C1 segment of cervical spinal cord (tissue), 14 donors: ENCODE data around the gene DAZAP1.

Experiments used
- DNase-seq, 14 donors: peaks; one replicate each; lab custom pipeline; 2025; lab: John Stamatoyannopoulos, UW

Gene DAZAP1

DNA sequence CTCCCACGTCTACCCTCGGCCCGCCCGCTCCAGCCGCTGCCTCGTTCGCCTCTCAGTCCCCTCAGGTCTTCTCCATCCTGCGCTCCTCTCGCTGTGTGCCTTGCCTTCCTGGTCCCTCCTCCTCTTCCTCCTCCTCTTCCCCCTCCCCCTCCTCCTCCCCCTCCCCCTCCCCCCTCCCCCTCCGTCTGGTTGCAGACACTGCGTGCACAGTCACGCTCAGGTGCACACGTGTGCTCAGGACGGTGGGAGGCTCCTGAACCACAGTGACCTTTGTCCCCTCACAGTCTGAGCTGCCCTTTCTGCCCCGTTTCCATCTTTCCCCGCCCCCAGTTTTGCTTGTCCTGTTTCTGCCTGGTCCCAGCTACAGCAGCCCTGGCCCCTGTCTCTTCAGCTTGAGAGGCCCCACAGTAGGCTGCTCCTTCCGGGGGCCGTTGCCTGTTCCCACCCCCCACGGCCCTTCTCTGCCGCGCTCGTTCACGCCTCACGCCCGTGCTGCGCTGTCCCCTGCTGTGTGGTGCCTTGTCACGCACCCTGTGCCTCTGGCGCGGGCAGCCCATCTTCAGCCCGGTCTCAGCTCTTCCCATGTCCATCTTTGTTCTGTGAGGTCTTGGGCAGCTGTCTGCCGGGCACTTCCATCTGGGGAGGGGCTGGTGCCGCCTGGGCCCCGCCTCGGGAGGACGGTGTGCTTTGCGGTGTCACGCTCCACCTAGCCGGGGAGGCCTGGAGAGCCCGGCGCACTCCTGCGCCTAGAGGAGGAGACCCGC lies 17.0 kb downstream of the DAZAP1 start:
- DNase-seq, result no peak

GRCh38 chr19:1425102-1425837 lies 17.9 kb downstream of the DAZAP1 start:
- DNase-seq, result no peak

GRCh38 chr19:1425902-1426301 lies 18.5 kb downstream of the DAZAP1 start:
- no peak for DNase-seq

DNA sequence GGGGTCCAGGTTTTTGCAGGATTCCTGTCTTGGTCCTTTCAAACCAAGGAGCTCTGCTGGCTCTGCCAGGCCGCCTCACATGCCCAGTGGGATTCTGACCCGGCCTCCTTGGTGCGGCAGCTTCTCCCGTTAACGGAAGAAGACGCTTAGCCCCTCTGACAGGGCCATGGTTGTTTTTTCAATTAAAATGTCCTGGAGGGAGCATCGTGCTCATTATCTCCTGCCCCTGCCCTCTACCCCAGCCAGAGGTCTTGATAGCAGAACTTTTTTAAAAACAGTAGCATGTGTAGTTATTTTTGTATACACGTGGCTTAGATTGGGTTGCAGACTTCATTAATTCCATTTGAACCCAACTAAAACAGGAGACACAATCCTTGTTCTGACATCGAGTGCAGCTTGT lies 19.4 kb downstream of the DAZAP1 start:
- no peak for DNase-seq

- DNase-seq, result peak in 1 of 14 donors; percentile 18
Measured at GRCh38 chr19:1427221-1427920, 20.0 kb downstream of the DAZAP1 start.

GRCh38 chr19:1428738-1429391 lies 21.5 kb downstream of the DAZAP1 start:
- DNase-seq, result peak in 1 of 14 donors; percentile 72

GRCh38 chr19:1429750-1430149 lies 22.4 kb downstream of the DAZAP1 start:
- no peak for DNase-seq

DNA sequence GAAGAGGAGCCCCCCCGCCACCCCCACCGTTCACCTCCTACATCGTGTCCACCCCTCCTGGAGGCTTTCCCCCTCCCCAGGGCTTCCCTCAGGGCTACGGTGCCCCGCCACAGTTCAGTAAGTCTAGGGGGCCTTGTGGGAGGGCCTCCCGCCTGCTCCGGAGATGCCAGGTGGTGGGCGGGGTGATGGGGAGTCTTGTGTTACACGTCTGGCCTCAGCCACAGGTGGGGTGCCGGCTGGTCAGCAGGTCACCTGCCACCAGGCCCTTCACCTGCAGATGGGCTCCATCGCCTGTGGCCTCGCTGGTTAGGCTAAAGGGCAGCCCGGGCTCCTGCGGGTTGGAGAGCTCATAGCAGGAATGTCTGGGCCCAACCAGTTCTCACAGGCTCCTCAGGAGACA lies 22.9 kb downstream of the DAZAP1 start:
- no peak for DNase-seq

DNA sequence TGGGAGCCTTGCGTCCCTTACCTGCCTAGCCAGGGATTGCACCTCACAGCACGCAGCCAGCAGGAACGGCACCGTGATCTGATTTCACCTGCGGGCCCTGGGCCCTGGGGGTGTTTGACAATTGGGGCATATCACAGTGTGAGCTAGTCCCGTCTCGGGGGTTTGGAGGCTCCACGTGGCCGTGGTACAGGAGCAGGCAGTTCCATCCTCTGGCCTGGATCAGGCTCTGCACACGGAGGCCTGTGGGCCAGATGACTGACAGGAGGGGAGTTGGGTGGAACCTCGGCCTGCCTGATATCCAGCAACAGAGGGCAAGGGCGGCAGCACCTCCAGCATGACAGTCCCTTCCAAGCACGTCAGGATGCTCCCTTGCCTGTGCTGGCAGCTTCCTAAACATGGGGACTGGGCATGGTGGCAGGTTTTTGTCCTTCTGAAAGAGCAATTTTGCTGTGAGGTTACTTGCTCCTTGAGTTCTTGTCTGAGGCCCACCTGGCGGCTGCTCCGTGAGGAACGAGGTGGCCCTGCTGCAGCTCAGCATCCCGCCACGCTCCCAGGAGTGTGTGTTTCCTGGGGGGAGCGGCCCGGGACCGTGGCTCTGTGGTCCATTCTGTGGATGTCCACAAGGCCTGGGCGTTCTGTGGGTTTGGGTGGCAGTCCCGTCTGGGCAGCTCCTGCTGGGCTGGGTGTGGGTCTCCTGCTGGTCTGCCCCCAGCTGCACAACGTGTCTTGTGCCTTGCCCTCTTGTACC lies 24.5 kb downstream of the DAZAP1 start:
- no peak for DNase-seq

DNA sequence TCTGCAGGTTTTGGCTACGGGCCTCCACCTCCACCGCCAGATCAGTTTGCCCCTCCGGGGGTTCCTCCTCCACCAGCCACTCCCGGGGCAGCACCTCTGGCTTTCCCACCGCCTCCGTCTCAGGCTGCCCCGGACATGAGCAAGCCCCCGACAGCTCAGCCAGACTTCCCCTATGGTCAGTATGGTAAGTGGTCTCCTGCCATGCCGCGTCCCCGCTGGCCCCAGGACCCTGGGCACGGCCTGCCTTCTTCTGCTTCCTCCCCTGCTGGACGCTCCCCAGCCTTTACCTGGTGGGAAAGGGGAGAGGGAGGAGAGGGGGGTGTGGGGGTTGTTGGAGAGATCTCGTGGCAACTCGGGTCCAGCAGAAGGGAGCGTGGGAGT lies 25.1 kb downstream of the DAZAP1 start:
- no peak for DNase-seq

DNA sequence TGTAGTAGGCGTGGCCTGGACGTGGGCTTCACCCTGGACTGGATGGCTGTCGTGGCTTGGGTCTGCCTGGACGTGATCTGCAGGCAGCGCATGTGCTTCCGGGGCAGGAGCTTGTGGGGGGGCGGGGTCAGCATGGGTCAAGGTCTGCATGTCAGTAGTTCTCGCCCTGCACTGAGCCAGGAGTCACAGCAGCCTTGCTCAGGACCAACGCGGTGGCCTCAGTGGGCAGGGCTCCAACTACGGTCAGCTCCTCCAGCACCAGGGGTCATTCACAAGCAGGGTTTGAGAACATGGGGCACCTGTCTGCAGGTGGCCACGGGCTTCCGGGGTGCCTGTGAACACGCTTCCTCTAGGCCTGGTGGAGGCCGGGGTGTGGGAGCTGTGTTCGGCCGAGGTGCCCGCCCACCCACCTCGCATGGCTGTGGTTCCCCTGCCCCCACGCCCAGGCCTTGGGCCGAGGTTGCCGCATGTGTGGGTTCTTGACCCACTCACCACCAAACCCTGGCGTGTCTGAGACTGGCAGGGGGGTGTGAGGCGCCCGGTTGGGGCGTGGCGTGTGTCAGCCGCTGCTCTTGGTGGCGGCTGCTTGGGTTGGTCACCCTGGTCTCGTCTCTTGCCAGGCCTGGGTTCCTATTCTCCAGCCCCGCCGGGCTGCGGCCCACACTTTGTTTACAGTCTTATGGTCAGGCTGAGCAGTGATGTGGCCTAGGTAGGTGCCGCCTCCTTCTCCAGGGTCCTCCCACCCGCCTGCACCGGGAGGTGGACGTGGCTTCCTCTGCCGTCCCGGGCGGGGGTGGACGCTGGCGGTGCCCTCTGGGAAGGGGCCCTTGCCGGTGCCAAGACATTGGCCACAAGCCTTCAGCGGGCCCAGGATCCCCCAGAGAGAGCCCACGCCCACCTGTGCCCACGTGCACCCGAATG lies 26.0 kb downstream of the DAZAP1 start:
- DNase-seq, result no peak

DNA sequence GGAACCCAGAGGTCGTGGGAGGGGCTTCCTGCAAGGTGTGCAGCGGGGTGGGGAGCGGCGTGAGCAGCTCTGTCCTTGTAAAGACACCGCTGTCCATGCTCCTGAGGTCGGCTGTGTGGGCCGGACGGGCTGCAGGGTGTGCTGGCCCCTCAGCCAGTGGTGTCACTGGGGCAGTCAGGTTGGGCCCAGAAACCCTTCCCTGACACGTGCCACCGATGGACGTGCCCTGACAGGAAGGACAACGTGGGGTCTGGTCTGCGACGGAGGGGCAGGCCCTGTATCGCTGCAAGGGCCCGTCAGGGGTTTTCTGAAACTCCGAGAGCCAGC lies 26.6 kb downstream of the DAZAP1 start:
- DNase-seq, result no peak

GRCh38 chr19:1434577-1435060 lies 27.2 kb downstream of the DAZAP1 start:
- no peak for DNase-seq

- DNase-seq, result no peak
Measured at GRCh38 chr19:1435378-1435989, 28.1 kb downstream of the DAZAP1 start.

DNA sequence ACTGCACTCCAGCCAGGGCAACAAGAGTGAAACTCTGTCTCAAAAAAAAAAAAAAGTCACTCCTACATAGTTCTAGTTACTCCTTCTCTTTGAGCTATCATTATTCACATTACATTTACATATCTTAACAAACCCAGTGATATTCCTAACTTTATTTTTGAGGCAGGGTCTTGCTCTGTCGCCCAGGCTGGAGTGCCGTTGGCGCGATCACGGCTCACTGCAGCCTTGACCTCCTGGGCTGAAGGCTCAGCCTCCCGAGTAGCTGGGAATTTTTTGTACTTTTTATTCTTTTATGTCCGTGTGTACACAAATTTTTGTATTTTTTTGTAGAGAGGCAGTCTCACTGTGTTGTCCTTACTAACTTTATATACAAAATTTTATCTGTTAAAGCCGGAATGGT lies 30.2 kb downstream of the DAZAP1 start:
- DNase-seq, result no peak

GRCh38 chr19:1438035-1438932 lies 30.9 kb downstream of the DAZAP1 start, which contains the start of gene RPS15:
TSS of gene RPS15 (plus strand) at chr19:1438396. CDS start at chr19:1438426, 30 bp downstream.
- peak; percentile 58 to 95 (median 89) for DNase-seq

GRCh38 chr19:1438933-1439354 lies 31.6 kb downstream of the DAZAP1 start:
- DNase-seq, result no peak
